ENCODE results near the gene DEGS2. TPM values are rescaled to one million over a fixed set of nuclear protein-coding genes. Genes with fewer than 3 reads are reported as not detected.

The DEGS2 gene
- total RNA-seq, 2 donors from 2014 or later, result 0.30 TPM; not detected in 1

DNA sequence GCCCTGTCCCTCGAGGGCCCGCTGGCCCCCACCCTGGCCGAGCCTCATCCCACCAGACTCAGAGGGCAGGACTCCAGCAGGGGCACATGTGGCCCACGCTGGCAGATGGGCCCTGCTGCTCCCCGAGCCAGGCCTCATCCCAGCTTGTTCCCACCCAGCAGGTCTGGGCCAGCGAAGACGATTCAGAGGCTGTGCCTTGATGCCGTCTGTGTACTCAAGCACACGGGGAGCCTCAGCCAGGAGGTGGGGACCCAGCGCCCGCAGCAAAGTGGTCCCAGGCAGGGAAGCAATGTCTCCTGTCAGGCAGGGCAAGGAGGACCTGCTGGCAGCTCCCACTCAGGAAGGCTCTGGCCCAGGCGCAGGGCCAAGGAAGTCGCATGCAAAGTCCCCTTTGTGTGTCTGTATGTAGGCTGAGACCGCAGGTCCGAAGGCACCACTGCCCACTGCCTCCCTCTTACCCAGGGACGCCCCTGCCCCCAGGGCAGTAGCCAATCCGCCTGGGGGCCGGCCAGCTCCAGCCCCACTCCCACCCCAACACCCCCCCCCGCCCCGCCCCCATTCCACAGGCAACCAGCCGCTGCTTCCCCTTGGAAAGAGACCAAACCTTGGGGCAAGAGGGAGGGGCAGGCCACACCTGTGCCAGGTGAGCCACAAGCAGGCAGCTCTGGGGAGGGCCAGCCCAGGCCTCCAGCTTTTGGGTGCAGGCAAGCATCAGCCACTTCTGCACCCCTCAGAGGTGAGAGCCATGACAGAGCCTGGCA lies 9.4 kb downstream of the DEGS2 start:
- ATAC-seq, result no peak
- Mint-ChIP-seq H3K4me3 (no peak overlapping the region), H3K4me1 (peaks cover 24% of the 10 kb centered on the region), H3K36me3 (ENCODE audit: low read depth) (peaks cover 5% of the 10 kb centered on the region), H3K27ac (no peak overlapping the region), H3K27me3 (no peaks in the 10 kb centered on the region)
- H3K9me3 ChIP-seq (ENCODE audit: control insufficient read depth, low read length, poor library complexity, severe bottlenecking), result no peaks in the 10 kb centered on the region
- no peak for DNase-seq

DNA sequence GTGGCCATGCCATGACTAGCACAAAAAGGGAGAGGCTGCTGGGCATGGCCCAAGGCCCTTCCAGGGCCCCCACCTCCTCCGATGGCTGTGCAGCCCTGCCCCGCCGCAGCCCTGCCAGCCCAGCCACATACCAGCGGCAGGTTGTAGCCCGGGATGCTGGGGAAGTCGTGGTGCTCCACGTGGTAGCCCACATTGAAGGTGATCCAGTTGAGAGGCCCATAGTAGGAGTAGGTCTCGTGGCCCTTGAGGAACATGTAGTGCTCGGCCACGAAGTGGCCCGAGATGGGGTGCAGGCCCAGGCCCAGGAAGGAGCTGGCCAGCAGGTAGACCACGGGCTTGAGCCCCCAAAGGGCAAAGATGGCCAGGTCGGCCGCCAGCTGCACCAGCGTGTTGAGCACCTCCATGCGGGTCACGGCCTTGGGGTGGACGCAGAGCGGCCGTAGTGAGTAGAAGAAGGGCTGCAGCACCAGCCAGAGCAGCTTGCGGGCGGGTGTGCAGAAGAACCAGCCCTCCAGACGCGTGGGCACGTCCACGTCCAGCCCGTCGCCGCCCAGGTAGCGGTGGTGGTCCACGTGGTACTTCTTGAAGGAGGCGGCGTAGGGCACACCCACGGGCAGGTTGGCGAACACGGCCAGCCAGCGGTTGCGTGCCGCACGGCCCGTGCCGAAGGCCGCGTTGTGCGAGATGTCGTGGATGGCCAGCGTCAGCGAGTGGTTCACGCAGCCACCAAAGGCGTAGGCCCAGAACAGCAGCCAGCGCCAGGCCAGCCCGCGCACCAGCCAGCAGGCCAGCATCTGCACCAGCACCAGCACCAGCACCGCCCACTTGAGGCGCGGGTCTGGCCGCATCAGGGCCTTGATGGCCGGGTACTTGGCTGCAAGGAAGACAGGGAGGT lies 10.4 kb downstream of the DEGS2 start:
- peaks cover 24% of the 10 kb centered on the region for H3K4me1 Mint-ChIP-seq
- no peak for ATAC-seq
- H3K27me3 Mint-ChIP-seq, result no peaks in the 10 kb centered on the region
- H3K4me3 Mint-ChIP-seq, result no peak overlapping the region
- no peak overlapping the region for H3K27ac Mint-ChIP-seq
- no peaks in the 10 kb centered on the region for H3K9me3 ChIP-seq (ENCODE audit: control insufficient read depth, low read length, poor library complexity, severe bottlenecking)
- H3K36me3 Mint-ChIP-seq (ENCODE audit: low read depth), result peaks cover 2% of the 10 kb centered on the region
- DNase-seq, result no peak

GRCh38 chr14:100147691-100148464 lies 11.6 kb downstream of the DEGS2 start:
- no peak for DNase-seq
- H3K27ac Mint-ChIP-seq, result peak overlapping the region; percentile 24
- no peaks in the 10 kb centered on the region for H3K9me3 ChIP-seq (ENCODE audit: control insufficient read depth, low read length, poor library complexity, severe bottlenecking)
- peak overlapping the region; percentile 74 for H3K4me3 Mint-ChIP-seq
- H3K27me3 Mint-ChIP-seq, result no peaks in the 10 kb centered on the region
- peaks cover 25% of the 10 kb centered on the region for H3K4me1 Mint-ChIP-seq
- H3K36me3 Mint-ChIP-seq (ENCODE audit: low read depth), result peaks cover under 1% of the 10 kb centered on the region
- ATAC-seq, result peak; percentile 10

GRCh38 chr14:100147181-100147631 lies 12.2 kb downstream of the DEGS2 start:
- H3K27me3 Mint-ChIP-seq, result no peaks in the 10 kb centered on the region
- peaks cover 22% of the 10 kb centered on the region for H3K4me1 Mint-ChIP-seq
- H3K36me3 Mint-ChIP-seq (ENCODE audit: low read depth), result no peaks in the 10 kb centered on the region
- peak; percentile 39 to 48 (median 46) for DNase-seq
- ATAC-seq, result peak; percentile 76
- H3K4me3 Mint-ChIP-seq, result peak overlapping the region; percentile 74
- H3K27ac Mint-ChIP-seq, result peak overlapping the region; percentile 24
- no peaks in the 10 kb centered on the region for H3K9me3 ChIP-seq (ENCODE audit: control insufficient read depth, low read length, poor library complexity, severe bottlenecking)

DNA sequence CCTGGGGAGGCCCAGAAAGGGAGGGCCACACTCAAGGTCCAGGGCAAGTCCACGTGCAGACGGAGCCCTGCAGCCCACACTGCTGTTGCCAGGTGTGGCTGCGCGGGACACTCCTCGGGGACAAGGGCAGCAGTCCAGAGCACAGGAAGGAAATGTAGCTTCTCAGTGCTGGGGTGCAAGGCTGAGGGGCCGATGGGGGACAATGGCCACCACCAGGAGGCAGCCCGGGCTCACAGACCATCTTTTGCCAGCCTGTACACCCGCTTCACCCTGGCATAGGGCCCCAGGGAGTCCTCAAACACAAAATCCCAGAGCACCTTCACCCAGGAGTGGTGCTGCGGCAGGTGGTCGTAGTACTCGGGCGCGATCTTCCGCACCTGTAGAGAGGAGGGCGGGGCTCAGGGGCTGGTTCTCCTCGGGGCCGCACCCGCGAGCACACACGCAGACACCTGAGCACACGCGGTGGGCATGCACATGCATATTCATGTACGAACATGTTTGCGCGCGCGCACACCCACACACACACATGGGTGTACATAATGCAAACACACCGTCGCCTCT lies 12.8 kb downstream of the DEGS2 start:
- no peak overlapping the region for H3K27ac Mint-ChIP-seq
- peak overlapping the region; percentile 63 for H3K4me3 Mint-ChIP-seq
- ATAC-seq (peak; percentile 22), DNase-seq (no peak)
- H3K4me1 Mint-ChIP-seq, result peaks cover 25% of the 10 kb centered on the region
- no peaks in the 10 kb centered on the region for H3K36me3 Mint-ChIP-seq (ENCODE audit: low read depth)
- H3K9me3 ChIP-seq (ENCODE audit: control insufficient read depth, low read length, poor library complexity, severe bottlenecking), result no peaks in the 10 kb centered on the region
- no peaks in the 10 kb centered on the region for H3K27me3 Mint-ChIP-seq

DNA sequence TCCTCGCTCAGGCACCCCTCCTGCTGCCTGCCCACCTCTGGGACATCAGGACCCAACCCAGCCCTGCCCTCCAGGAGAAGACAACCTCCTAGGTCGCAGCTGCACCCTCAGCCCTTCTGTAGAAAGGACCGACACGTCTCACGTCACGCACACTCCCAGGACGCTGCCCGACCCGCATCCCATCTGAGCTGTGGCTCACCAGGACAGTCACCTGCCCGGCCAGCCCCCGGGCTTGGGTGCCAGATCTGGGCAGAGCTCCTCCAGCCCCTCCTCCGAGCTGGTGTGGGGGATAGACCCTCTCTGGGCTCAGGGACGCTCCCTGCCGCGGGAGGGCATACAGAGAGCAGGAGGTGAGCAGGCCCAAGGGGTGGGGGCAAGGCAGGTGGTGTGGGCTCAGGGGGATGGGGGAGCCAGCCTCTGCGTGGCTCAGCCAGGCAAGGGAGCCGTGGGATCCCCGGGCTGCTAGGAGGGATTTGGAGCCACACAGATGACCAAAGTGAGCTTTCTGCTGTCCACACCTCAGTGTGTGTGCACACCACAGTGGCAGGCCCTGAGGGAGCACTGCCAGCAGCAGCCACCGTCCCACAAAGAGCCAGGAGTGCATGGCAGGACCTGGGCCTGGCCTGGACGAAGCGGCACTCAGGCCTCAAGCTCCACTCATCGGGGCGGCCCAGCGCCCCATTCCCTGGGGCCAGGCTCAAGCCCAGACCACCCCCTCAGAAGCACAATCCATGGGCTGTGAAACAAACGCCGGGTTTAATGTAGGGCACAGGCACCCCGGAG lies 13.6 kb downstream of the DEGS2 start:
- Mint-ChIP-seq H3K27ac (no peak overlapping the region), H3K4me3 (peak overlapping the region; percentile 63), H3K36me3 (ENCODE audit: low read depth) (no peaks in the 10 kb centered on the region), H3K27me3 (no peaks in the 10 kb centered on the region), H3K4me1 (peaks cover 25% of the 10 kb centered on the region)
- ATAC-seq (peak; percentile 3), DNase-seq (no peak)
- H3K9me3 ChIP-seq (ENCODE audit: control insufficient read depth, low read length, poor library complexity, severe bottlenecking), result no peaks in the 10 kb centered on the region

DNA sequence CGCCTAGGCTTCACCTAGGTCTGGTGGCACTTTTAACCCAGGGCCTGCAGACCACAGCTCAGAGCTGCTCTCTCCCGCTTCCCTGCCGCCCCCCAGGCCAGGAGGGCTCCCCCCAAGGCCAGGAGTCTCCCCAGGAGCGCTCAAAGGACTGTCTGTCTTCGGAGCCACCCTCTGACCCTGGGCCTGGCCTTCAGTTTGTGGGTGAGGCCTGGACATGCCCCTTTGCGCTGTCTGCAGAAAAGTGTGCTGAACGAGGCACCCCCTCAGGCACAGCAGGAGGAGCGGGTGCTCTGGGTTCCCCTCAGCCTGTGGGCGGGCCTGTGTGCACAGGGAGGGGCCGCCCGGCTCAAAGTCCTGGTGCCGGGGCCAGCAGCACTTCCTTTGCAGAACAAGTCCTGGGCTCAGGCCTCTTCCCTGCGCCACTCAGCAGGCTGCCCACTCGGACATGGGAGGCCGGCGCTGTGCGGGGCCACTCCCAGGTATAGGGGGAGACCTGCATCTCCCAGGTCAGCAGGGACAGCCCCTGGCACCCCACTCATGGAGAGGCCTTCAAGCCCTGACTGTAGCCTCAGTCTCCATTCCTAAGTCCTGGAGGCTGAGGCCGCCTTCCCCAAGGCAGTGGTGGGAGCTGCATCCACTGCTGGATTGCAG lies 14.3 kb downstream of the DEGS2 start:
- Mint-ChIP-seq H3K27ac (no peak overlapping the region), H3K27me3 (no peaks in the 10 kb centered on the region), H3K36me3 (ENCODE audit: low read depth) (no peaks in the 10 kb centered on the region), H3K4me3 (peak overlapping the region; percentile 9), H3K4me1 (peaks cover 25% of the 10 kb centered on the region)
- no peak for ATAC-seq
- no peaks in the 10 kb centered on the region for H3K9me3 ChIP-seq (ENCODE audit: control insufficient read depth, low read length, poor library complexity, severe bottlenecking)
- DNase-seq, result no peak

DNA sequence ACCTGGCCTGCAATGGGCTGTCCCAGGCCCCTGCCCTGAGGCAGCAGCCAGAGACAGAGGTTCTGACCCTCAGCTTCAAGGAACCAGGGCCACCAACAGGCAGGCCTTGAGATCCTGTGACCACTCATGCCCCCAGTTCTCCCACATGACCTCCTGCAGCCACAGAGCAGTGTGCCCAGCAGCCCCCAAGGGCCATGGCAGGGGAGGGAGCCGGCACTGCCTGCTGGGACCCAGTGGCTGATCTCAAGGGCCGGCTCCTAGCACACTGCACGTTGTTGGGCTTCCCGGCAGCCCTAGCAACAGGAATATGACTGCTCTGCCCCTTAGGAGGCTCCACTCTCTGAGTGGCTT lies 14.8 kb downstream of the DEGS2 start:
- Mint-ChIP-seq H3K36me3 (ENCODE audit: low read depth) (no peaks in the 10 kb centered on the region), H3K4me3 (no peak overlapping the region), H3K27ac (no peak overlapping the region), H3K4me1 (peaks cover 26% of the 10 kb centered on the region), H3K27me3 (no peaks in the 10 kb centered on the region)
- DNase-seq (no peak), ATAC-seq (no peak)
- H3K9me3 ChIP-seq (ENCODE audit: control insufficient read depth, low read length, poor library complexity, severe bottlenecking), result no peaks in the 10 kb centered on the region

DNA sequence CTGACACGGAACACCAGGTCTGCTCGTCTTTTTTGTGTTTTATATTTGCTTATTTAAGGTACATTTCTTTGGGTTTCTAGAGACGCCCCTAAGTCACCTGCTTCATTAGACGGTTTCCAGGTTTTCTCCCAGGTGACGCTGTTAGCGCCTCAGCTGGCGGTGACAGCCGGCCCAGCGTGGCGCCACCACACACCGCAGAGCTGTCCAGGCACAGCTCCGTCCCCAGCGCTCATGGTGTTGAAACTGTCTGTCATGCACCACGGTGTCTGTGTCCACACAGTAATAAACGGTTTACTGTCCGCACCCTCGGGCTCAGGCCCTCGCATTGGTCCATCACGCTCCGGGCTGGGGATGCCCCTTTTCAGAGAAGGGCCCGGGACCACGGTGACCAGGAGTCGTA lies 15.5 kb downstream of the DEGS2 start:
- peaks cover 28% of the 10 kb centered on the region for H3K4me1 Mint-ChIP-seq
- H3K4me3 Mint-ChIP-seq, result no peak overlapping the region
- no peak overlapping the region for H3K27ac Mint-ChIP-seq
- no peaks in the 10 kb centered on the region for H3K36me3 Mint-ChIP-seq (ENCODE audit: low read depth)
- no peak for DNase-seq
- no peaks in the 10 kb centered on the region for H3K9me3 ChIP-seq (ENCODE audit: control insufficient read depth, low read length, poor library complexity, severe bottlenecking)
- ATAC-seq, result no peak
- H3K27me3 Mint-ChIP-seq, result no peaks in the 10 kb centered on the region

GRCh38 chr14:100143523-100143922 lies 15.9 kb downstream of the DEGS2 start:
- DNase-seq (no peak), ATAC-seq (no peak)
- no peaks in the 10 kb centered on the region for H3K36me3 Mint-ChIP-seq (ENCODE audit: low read depth)
- no peak overlapping the region for H3K4me3 Mint-ChIP-seq
- H3K27me3 Mint-ChIP-seq, result no peaks in the 10 kb centered on the region
- no peak overlapping the region for H3K27ac Mint-ChIP-seq
- H3K9me3 ChIP-seq (ENCODE audit: control insufficient read depth, low read length, poor library complexity, severe bottlenecking), result no peaks in the 10 kb centered on the region
- peaks cover 27% of the 10 kb centered on the region for H3K4me1 Mint-ChIP-seq

- Mint-ChIP-seq H3K27me3 (no peaks in the 10 kb centered on the region), H3K27ac (peak overlapping the region; percentile 75), H3K36me3 (ENCODE audit: low read depth) (no peaks in the 10 kb centered on the region), H3K4me1 (peaks cover 22% of the 10 kb centered on the region), H3K4me3 (no peak overlapping the region)
- no peak for ATAC-seq
- no peaks in the 10 kb centered on the region for H3K9me3 ChIP-seq (ENCODE audit: control insufficient read depth, low read length, poor library complexity, severe bottlenecking)
- no peak for DNase-seq
These were observed 17.1 kb downstream of the DEGS2 start for GRCh38 chr14:100142073-100143040.
